K562 (cell line): ENCODE measurements around the gene ATF5. TPM values are rescaled to one million over a fixed set of nuclear protein-coding genes. Genes with fewer than 3 reads are reported as not detected.

Experiments
- BCLAF1 ChIP-seq, 2 experiments: fragments of 450-650 bp in 1 of 2; IDR thresholded peaks; 2 replicates each; pipeline ENCODE4 v1.6.1; 2011 to 2017; ENCODE audit warnings: low read depth in 2 of 2, antibody characterized with exemption in 1 of 2, borderline replicate concordance in 1 of 2, low read length in 1 of 2, mild to moderate bottlenecking in 1 of 2, mixed read lengths in 1 of 2; ENCODE audit not compliant: control insufficient read depth in 1 of 2
- CEBPB ChIP-seq: fragments of 450-650 bp; IDR thresholded peaks from 2 replicates; pipeline ENCODE4 v1.6.1; 2016; ENCODE audit warnings: missing genetic modification characterization, missing compliant biosample characterization
- GTF2E2 ChIP-seq: fragments of 200-800 bp; sonication (Bioruptor generic); IDR thresholded peaks from 2 replicates; pipeline ENCODE4 v1.6.1; 2016; ENCODE audit warnings: missing genetic modification characterization, missing compliant biosample characterization
- IRF2 ChIP-seq: sonication (generic); formaldehyde crosslinking; IDR thresholded peaks from 2 replicates; pipeline ENCODE4 v1.8.1; 2022; ENCODE audit warnings: mild to moderate bottlenecking, missing genetic modification reagents
- MYC ChIP-seq, 2 experiments: fragments of 250-450 bp in 1 of 2; sonication (Bioruptor Pico) in 1 of 2; IDR thresholded peaks; 2 replicates each; pipeline versions ENCODE4 v1.5.1 to v1.6.1; 2012 to 2021; ENCODE audit warnings: low read depth in 2 of 2, borderline replicate concordance in 1 of 2, improper control_type of control experiment in 1 of 2, low read length in 1 of 2, mild to moderate bottlenecking in 1 of 2, moderate library complexity in 1 of 2
- POLR2AphosphoS2 ChIP-seq: IDR thresholded peaks from 2 replicates; pipeline ENCODE4 v1.6.1; 2012; ENCODE audit warnings: low read length, improper control_type of control experiment
- PTTG1 ChIP-seq: fragments of 450-650 bp; IDR thresholded peaks from 2 replicates; pipeline ENCODE4 v1.6.1; 2016; ENCODE audit warnings: low read depth, mild to moderate bottlenecking, missing genetic modification characterization, missing compliant biosample characterization
- TAF9B ChIP-seq: fragments of 450-650 bp; IDR thresholded peaks from 2 replicates; pipeline ENCODE4 v1.6.1; 2018; ENCODE audit warnings: mild to moderate bottlenecking; ENCODE audit not compliant: partially characterized antibody
- ZNF277 ChIP-seq: fragments of 250-450 bp; sonication (Bioruptor Pico); IDR thresholded peaks from 2 replicates; pipeline ENCODE4 v1.8.0; 2022; ENCODE audit warnings: inconsistent platforms, mild to moderate bottlenecking, moderate library complexity, borderline replicate concordance
- ZNF316 ChIP-seq: fragments of 450-650 bp; IDR thresholded peaks from 2 replicates; pipeline ENCODE4 v1.6.1; 2016
- polyA plus RNA-seq, 8 experiments: library from polyadenylated mRNA; depleted of rRNA in 4 of 8; stranded (reverse) in 5 of 8; unstranded in 3 of 8; fragments of >200 nt; fragmentation: Nextera tagmentation in 2 of 8; fragmentation: Illumina TruSeq in 1 of 8; extraction: Ambion mirVana in 2 of 8; extraction: Trizol in 1 of 8; gene quantifications; 2 replicates each; pipeline versions ENCODE4 v1.2.1 to v1.2.3, GENCODE V29; 2011 to 2014; ENCODE audit warnings: inconsistent platforms in 1 of 8, missing spikeins in 1 of 8
- total RNA-seq, 7 experiments: library from RNA; depleted of rRNA in 6 of 7; stranded (reverse); fragments of >200 nt in 6 of 7; fragmentation: Illumina TruSeq in 2 of 7; extraction: Trizol in 2 of 7; gene quantifications; 2 replicates each; pipeline versions ENCODE4 v1.2.1 to v1.2.3, GENCODE V29; 2011 to 2021; ENCODE audit warnings: low replicate concordance in 1 of 7
- TF ChIP-seq, protein P1 (sequence below): IDR thresholded peaks from 2 replicates; pipeline ENCODE4 v1.6.1; 2016; ENCODE audit warnings: missing genetic modification characterization, missing compliant biosample characterization
- TF ChIP-seq, protein P2 (sequence below): fragments of 450-650 bp; formaldehyde crosslinking; IDR thresholded peaks from 2 replicates; pipeline ENCODE4 v1.4.0; 2020; ENCODE audit warnings: mild to moderate bottlenecking, moderate library complexity
- TF ChIP-seq, protein P3 (sequence below): fragments of 250-450 bp; sonication (Bioruptor Pico); IDR thresholded peaks from 2 replicates; pipeline ENCODE4 v1.8.0; 2022; ENCODE audit warnings: moderate library complexity, mild to moderate bottlenecking, inconsistent platforms

The ATF5 gene
- total and polyA plus RNA-seq, 9 of the 15 experiments (the other 6 are each of a cell fraction or from before 2014, with no cell fraction given): 3.0 to 57.6 (median 11.1) TPM

- TF ChIP-seq, protein P1, sequence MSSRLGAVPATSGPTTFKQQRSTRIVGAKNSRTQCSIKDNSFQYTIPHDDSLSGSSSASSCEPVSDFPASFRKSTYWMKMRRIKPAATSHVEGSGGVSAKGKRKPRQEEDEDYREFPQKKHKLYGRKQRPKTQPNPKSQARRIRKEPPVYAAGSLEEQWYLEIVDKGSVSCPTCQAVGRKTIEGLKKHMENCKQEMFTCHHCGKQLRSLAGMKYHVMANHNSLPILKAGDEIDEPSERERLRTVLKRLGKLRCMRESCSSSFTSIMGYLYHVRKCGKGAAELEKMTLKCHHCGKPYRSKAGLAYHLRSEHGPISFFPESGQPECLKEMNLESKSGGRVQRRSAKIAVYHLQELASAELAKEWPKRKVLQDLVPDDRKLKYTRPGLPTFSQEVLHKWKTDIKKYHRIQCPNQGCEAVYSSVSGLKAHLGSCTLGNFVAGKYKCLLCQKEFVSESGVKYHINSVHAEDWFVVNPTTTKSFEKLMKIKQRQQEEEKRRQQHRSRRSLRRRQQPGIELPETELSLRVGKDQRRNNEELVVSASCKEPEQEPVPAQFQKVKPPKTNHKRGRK (tag): no peak
- TF ChIP-seq MYC (IDR thresholded peaks at IDR 0.05; ENCODE audit: low read depth, low read length): peak; percentile 74; the same call in 1 of the 2 replicates
- TF ChIP-seq MYC (CRISPR knock-in tag; IDR thresholded peaks at IDR 0.05; ENCODE audit: borderline replicate concordance, low read depth): peak; percentile 74; the same call in 1 of the 2 replicates
- 0 out of 4 replicates have a peak, but pooled peaks of 1 of the 2 experiments have one; percentile 56 for TF ChIP-seq BCLAF1 (IDR thresholded peaks at IDR 0.05; ENCODE audit: borderline replicate concordance in 1 of 2, control insufficient read depth in 1 of 2, low read depth in 2 of 2, low read length in 1 of 2)
- peak; percentile 97 for TF ChIP-seq GTF2E2
- TF ChIP-seq, protein P2, sequence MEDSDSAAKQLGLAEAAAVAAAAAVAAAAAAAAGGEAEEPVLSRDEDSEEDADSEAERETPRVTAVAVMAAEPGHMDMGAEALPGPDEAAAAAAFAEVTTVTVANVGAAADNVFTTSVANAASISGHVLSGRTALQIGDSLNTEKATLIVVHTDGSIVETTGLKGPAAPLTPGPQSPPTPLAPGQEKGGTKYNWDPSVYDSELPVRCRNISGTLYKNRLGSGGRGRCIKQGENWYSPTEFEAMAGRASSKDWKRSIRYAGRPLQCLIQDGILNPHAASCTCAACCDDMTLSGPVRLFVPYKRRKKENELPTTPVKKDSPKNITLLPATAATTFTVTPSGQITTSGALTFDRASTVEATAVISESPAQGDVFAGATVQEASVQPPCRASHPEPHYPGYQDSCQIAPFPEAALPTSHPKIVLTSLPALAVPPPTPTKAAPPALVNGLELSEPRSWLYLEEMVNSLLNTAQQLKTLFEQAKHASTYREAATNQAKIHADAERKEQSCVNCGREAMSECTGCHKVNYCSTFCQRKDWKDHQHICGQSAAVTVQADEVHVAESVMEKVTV (CRISPR knock-in tag): no peak
- no peak for TF ChIP-seq PTTG1 (tag)
- TF ChIP-seq IRF2 (CRISPR knock-in tag): peak; percentile 65; the same call in 1 of the 2 replicates
- TF ChIP-seq TAF9B: peak; percentile 84
- TF ChIP-seq, protein P3, sequence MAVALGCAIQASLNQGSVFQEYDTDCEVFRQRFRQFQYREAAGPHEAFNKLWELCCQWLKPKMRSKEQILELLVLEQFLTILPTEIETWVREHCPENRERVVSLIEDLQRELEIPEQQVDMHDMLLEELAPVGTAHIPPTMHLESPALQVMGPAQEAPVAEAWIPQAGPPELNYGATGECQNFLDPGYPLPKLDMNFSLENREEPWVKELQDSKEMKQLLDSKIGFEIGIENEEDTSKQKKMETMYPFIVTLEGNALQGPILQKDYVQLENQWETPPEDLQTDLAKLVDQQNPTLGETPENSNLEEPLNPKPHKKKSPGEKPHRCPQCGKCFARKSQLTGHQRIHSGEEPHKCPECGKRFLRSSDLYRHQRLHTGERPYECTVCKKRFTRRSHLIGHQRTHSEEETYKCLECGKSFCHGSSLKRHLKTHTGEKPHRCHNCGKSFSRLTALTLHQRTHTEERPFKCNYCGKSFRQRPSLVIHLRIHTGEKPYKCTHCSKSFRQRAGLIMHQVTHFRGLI (CRISPR knock-in tag): no peak
- no peak for TF ChIP-seq ZNF316
- TF ChIP-seq CEBPB (tag): no peak
- TF ChIP-seq POLR2AphosphoS2: no peak; the same call in 1 of the 2 replicates
- TF ChIP-seq ZNF277: no peak
Observed at GRCh38 chr19:49929121-49929610, at the start of gene ATF5, which contains the start of gene NUP62 (continued).
